Measurements from ENCODE around the gene SPATA2. TPM values are rescaled to one million over a fixed set of nuclear protein-coding genes. Genes with fewer than 3 reads are reported as not detected.

Gene SPATA2
- total RNA-seq, 1 donor from 2014 or later, result 8.4 TPM

GRCh38 chr20:49858076-49858585 is 57.2 kb downstream of the SPATA2 start:
- Mint-ChIP-seq H3K9me3 (ENCODE audit: unreplicated experiment) (no peaks in the 10 kb centered on the region), H3K36me3 (ENCODE audit: low read depth, unreplicated experiment) (peaks cover 19% of the 10 kb centered on the region), H3K27ac (ENCODE audit: unreplicated experiment) (no peak overlapping the region), H3K4me3 (ENCODE audit: unreplicated experiment) (no peak overlapping the region), H3K27me3 (ENCODE audit: unreplicated experiment) (peaks cover 1% of the 10 kb centered on the region), H3K4me1 (ENCODE audit: unreplicated experiment) (peaks cover 3% of the 10 kb centered on the region)
- no peak for TF ChIP-seq CTCF (IDR thresholded peaks at IDR 0.05; ENCODE audit: unreplicated experiment)
- DNase-seq (ENCODE audit: low spot score), result no peak

- Mint-ChIP-seq H3K27ac (ENCODE audit: unreplicated experiment) (no peak overlapping the region), H3K9me3 (ENCODE audit: unreplicated experiment) (no peaks in the 10 kb centered on the region), H3K4me3 (ENCODE audit: unreplicated experiment) (no peak overlapping the region), H3K36me3 (ENCODE audit: low read depth, unreplicated experiment) (peaks cover 15% of the 10 kb centered on the region), H3K4me1 (ENCODE audit: unreplicated experiment) (peaks cover 8% of the 10 kb centered on the region), H3K27me3 (ENCODE audit: unreplicated experiment) (peaks cover 1% of the 10 kb centered on the region)
- no peak for DNase-seq (ENCODE audit: low spot score)
- no peak for TF ChIP-seq CTCF (IDR thresholded peaks at IDR 0.05; ENCODE audit: unreplicated experiment)
Measured at GRCh38 chr20:49856904-49857303, 58.4 kb downstream of the SPATA2 start.

GRCh38 chr20:49854190-49854875 is 61.0 kb downstream of the SPATA2 start:
- peaks cover 1% of the 10 kb centered on the region for H3K27me3 Mint-ChIP-seq (ENCODE audit: unreplicated experiment)
- no peak overlapping the region for H3K27ac Mint-ChIP-seq (ENCODE audit: unreplicated experiment)
- no peak overlapping the region for H3K4me3 Mint-ChIP-seq (ENCODE audit: unreplicated experiment)
- H3K4me1 Mint-ChIP-seq (ENCODE audit: unreplicated experiment), result peaks cover 18% of the 10 kb centered on the region
- no peak for DNase-seq (ENCODE audit: low spot score)
- peaks cover 15% of the 10 kb centered on the region for H3K36me3 Mint-ChIP-seq (ENCODE audit: low read depth, unreplicated experiment)
- no peak for TF ChIP-seq CTCF (IDR thresholded peaks at IDR 0.05; ENCODE audit: unreplicated experiment)
- H3K9me3 Mint-ChIP-seq (ENCODE audit: unreplicated experiment), result no peaks in the 10 kb centered on the region

- DNase-seq (ENCODE audit: low spot score), result no peak
- H3K27ac Mint-ChIP-seq (ENCODE audit: unreplicated experiment), result no peak overlapping the region
- H3K36me3 Mint-ChIP-seq (ENCODE audit: low read depth, unreplicated experiment), result peaks cover 15% of the 10 kb centered on the region
Measured at GRCh38 chr20:49853640-49854039, 61.7 kb downstream of the SPATA2 start.

More at GRCh38 chr20:49853640-49854039, 61.7 kb downstream of the SPATA2 start:
- no peak for TF ChIP-seq CTCF (IDR thresholded peaks at IDR 0.05; ENCODE audit: unreplicated experiment)
- no peaks in the 10 kb centered on the region for H3K9me3 Mint-ChIP-seq (ENCODE audit: unreplicated experiment)
- H3K4me3 Mint-ChIP-seq (ENCODE audit: unreplicated experiment), result no peak overlapping the region
- peaks cover 1% of the 10 kb centered on the region for H3K27me3 Mint-ChIP-seq (ENCODE audit: unreplicated experiment)
- peaks cover 18% of the 10 kb centered on the region for H3K4me1 Mint-ChIP-seq (ENCODE audit: unreplicated experiment)

Other genes starting within 250 kb of the SPATA2 start
- 115 TPM for gene B4GALT5, start 201.7 kb downstream of the SPATA2 start, total RNA-seq (ENCODE audit: unreplicated experiment)
- gene SLC9A8, start 102.7 kb downstream of the SPATA2 start, total RNA-seq (ENCODE audit: unreplicated experiment), result 10.5 TPM
- gene RNF114, start 20.9 kb upstream of the SPATA2 start, total RNA-seq (ENCODE audit: unreplicated experiment), result 46.8 TPM
- gene SNAI1, start 67.5 kb upstream of the SPATA2 start, total RNA-seq (ENCODE audit: unreplicated experiment), result 26.4 TPM
- 223 TPM for gene UBE2V1, start 197.6 kb upstream of the SPATA2 start, total RNA-seq (ENCODE audit: unreplicated experiment)
- 39.7 TPM for gene PEDS1, start 238.2 kb upstream of the SPATA2 start, total RNA-seq (ENCODE audit: unreplicated experiment)